GM21717 (cell line): ENCODE results near the gene ERF.

Source experiments
- ATAC-seq: cut with Tn5 transposase; IDR thresholded peaks from one replicate; pipeline ENCODE4 v1.9.1; 2021; ENCODE audit warnings: mild to moderate bottlenecking, moderate library complexity; ENCODE audit not compliant: unreplicated experiment

Gene ERF

GRCh38 chr19:42217520-42218437 lies 37.1 kb downstream of the ERF start, which contains the start of gene DEDD2:
Gene DEDD2, minus strand, starts transcription at chr19:42217677. Its CDS starts 670 bp downstream, at chr19:42217007.
- peak; percentile 53 for ATAC-seq

- ATAC-seq, result peak; percentile 1
Observed at GRCh38 chr19:42216653-42217519, 38.0 kb downstream of the ERF start.

GRCh38 chr19:42214810-42215485 lies 40.0 kb downstream of the ERF start:
- no peak for ATAC-seq

GRCh38 chr19:42212886-42213285 lies 42.0 kb downstream of the ERF start:
- ATAC-seq, result no peak

DNA sequence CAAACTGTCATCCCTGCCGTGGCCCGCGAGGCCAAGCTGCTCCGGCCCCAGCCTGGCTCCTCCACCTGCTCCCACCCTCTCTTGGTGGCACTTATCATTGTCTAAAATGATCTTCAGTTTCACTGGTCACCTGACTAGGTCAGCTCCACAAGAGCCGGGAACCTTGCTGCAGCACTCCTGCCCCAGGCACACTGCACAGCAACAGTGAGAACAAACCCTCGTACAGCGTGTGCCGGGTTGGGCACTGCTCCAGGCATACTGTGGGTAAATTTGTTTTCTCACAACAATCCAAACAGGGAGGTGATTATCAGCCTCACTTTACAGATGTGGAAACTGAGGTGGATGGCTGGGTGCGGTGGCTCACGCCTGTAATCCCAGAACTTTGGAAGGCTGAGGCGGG lies 46.3 kb downstream of the ERF start:
- no peak for ATAC-seq

GRCh38 chr19:42207767-42208271 lies 47.1 kb downstream of the ERF start:
- no peak for ATAC-seq

GRCh38 chr19:42206871-42207755 lies 47.8 kb downstream of the ERF start:
- ATAC-seq, result no peak

DNA sequence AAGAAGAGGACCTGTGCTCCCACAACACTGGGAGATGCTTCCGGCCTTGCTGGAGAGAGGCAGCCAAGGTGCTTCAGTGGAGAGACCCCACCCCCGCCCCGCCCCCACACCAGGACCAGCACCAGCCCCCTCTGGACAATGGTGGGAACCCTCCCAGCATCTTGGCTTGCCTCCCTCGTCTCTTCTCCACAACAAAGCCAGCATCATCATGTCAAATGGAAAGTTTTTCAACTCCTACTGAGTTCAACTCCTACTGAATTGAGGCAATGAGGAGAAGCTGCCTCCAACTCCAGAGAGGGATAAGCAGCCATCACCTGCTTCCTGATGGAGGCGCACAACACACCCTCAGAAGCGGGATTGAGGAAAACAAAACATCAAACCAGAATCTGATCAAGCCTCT lies 50.3 kb downstream of the ERF start:
- no peak for ATAC-seq

DNA sequence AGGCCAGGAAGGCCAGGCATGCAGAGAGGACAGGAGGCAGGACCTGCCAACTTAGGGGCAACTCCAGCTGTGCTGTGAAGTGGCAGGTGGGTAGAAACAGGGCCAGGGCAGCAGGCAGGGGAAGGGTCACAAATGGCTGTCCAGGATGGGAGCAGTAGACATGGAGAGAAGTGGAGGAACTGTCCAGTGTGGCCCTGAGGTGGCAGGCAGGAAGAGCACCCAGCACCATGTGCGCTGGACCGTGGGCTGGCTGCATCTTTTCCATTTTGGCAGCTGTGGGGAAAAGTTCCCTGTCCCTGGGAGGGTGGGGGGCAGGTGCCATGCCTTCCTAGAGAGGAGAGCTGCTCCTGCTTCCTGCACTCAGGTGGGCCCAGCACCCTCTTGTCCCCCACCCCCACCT lies 51.2 kb downstream of the ERF start:
- ATAC-seq, result no peak

DNA sequence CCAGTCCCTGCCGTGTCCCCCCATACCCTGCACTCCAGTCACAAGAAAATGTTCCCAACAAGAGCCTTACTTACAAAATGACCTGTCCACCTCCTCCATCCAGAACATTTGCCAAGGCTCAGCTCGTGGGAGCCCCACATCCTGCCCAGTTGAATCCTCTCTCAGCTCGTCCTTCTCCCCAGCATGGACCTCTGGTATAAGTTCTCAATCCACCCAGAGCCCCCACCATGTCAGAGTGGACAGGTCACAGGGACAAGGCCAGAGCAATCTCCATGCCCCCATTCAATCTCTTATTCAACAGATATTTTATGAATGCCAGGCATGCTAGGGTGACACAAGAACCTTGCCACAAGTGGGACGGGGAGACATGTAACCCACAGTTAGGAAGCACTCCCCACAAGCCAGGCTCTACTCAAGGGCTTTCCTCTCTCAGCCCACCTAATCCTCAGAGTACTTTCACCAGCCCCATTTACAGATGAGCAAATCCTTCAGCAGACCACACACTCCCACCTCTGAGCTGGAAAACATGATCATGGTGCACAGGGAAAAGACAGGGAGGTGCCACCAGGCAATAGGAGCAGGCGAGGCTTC lies 52.5 kb downstream of the ERF start:
- no peak for ATAC-seq

DNA sequence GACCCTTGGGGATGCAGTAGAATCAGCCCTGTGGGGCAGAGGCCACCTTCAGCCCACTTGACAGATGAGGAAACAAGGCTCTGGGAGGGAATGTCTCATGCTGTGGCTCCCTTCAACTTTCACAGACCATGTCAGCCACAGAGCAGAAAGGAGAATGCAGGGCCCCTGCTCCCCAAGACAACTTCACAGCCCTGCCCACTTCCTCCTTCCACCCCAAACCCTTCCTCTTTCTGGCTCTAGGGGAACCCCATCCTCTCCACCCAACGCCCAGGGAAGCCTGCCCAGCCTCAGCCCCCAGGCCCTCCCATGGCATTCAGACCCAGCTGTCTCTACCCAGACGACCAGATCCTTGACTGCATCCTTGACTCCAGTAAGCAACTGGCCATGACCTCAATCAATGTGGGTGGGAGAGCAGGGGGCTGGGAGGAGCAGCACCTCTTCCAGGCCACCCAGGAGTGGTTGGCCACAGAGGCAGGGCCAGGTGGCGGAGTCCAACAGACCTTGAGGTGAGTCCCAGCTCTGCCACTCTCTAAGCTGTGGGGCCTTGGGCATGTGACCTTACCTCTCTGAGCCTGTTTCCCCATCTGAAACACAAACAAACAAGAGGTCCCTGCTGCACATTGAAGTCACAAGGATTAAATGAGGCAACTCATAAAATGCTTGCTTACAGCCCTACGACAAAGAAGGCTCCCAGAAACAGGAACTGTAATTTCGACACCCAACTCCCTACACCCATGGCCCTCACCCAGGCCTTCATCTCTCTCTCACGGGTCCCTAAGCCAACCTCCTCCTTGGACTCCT lies 53.2 kb downstream of the ERF start:
- ATAC-seq, result no peak

GRCh38 chr19:42200116-42200715 lies 54.7 kb downstream of the ERF start:
- ATAC-seq, result no peak

DNA sequence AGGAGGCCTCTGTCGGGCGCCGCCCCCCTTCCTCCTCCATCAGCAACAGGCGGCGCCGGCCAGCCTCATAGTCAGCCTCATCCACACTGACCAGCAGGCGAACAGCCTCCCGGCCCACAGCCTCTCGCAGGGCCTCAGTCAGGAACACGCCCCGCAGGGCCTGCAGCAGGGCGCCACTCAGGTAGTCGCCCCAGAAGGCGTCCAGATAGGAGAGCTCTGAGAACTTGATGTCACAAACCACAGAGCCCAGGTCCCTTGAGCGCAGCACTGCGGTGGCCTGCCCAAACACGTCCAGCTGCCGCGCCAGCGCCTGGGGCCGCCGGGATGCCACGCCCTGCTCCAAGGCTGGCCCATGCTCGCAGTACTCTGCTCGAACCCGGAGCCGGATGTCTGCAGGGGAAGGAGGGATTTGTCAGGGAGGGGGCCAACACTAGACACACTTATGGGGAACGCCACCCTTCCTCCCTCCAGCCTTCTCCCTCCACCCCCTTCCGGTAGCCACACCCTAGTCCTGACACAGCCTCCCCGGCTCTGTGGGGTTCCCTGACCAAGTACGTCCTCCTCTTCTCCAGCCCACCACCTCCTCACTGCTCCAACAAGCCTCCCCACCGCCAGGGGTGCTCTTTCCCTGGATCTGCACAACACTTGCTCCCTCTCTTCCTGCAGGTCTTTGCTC lies 55.4 kb downstream of the ERF start:
- ATAC-seq, result peak; percentile 33

GRCh38 chr19:42198676-42199439 lies 56.1 kb downstream of the ERF start:
- peak; percentile 40 for ATAC-seq
